Erythroblast (primary cell): Measurements from ENCODE around the gene MAD2L2.

Source experiments
- GATA1 ChIP-seq: IDR thresholded peaks from 2 replicates; pipeline ENCODE4 v1.6.1; 2011; ENCODE audit warnings: low read depth, mild to moderate bottlenecking, control low read depth, low read length, moderate library complexity
- POLR2A ChIP-seq: IDR thresholded peaks from 2 replicates; pipeline ENCODE4 v1.6.1; 2011; ENCODE audit warnings: mild to moderate bottlenecking, low read length

DNA sequence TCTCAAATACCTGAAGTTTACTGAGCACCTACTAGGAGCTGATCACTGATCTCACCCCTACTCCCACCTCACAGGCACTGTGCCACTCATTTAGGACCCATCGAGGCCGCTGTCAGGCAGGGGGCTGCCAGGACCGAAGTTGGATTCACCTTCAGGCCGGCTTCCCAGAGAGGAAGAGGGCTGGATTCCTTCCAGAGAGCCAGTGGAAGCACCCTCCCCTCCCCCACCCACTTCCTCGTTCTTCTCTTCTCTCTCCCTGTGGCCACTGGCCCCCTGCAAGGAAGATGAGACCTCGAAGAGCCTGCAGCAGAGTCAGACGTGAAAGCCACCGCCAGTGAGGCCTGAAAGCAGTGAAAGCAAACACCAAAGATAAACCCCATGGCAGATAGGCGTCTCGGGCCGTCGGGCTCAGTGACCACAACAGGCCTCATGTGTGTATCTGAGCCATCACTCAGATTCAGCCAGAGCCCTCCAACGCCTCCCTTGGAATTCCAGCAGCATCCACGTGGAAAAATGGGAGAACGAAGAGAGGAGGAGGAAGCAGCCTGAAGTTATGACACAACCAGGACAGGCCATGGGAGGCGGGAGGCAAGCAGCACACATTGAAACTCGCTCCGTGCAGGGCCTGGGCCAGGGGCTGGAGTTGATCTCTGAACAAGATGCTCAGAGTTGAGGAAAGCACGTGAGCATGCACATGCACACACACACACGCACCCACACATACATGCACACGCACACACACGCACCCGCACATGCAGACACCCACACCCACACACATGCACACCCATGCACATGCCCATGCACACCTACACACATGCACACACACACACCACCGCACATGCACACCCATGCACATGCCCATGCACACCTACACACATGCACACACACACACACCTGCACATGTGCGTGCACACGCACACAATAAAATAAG is 48.8 kb upstream of the MAD2L2 start:
- no peak for TF ChIP-seq POLR2A
- TF ChIP-seq GATA1 = no peak
